ENCODE results near the gene PAX8.

GRCh38 chr2:113173542-113174375 is 105.0 kb downstream of the PAX8 start, which contains the start of gene PSD4:
- TF ChIP-seq POLR2AphosphoS5 (IDR thresholded peaks at IDR 0.05), result no peak
- TF ChIP-seq CTCF (IDR thresholded peaks at IDR 0.05), result no peak
- no peak for TF ChIP-seq POLR2A (IDR thresholded peaks at IDR 0.05)
- TF ChIP-seq EP300 (IDR thresholded peaks at IDR 0.05), result no peak

Data from gastroesophageal sphincter (tissue), 3 donors.